ENCODE results near the gene MAFB.
A peak's percentile ranks its signal among the peaks of the same experiment; 100 is the strongest.
"Not testable (repeated sequence)": the region's sequence is repeated elsewhere in the genome, so short reads cannot be mapped to it uniquely, and the experiment has no call there.

MAFB gene

GRCh38 chr20:40689100-40689942, at the start of gene MAFB:
Gene MAFB, minus strand, starts transcription at chr20:40689236. Its CDS starts 386 bp downstream, at chr20:40688850.
- H3K4me3 ChIP-seq (ENCODE audit: low read depth, low read length), result peak within 1 kb of the TSS; percentile 58
- peak; percentile 32 for DNase-seq (ENCODE audit: low read depth)

DNA sequence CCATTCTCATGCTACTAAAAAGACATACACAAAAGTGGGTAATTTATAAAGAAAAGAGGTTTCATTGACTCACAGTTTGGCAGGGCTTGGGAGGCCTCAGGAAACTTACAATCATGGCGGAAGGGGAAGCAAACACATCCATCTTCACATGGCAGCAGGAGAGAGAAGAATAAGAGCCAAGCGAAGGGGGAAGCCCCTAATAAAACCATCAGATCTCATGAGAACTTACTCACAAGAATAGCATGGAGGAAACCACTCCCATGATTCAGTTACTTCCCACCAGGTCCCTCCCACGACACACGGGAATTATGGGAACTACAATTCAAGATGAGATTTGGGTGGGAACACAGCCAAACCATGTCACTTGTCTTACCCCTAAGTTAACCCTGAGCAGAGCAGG, 47.4 kb upstream of the MAFB start:
- not testable (repeated sequence) for H3K4me3 ChIP-seq (ENCODE audit: low read depth, low read length); DNase-seq (ENCODE audit: low read depth)

GRCh38 chr20:40728996-40729395, 40.0 kb upstream of the MAFB start:
- DNase-seq (ENCODE audit: low read depth), result no peak
- no peak overlapping the region for H3K4me3 ChIP-seq (ENCODE audit: low read depth, low read length)

- no peak for DNase-seq (ENCODE audit: low read depth)
- no peak overlapping the region for H3K4me3 ChIP-seq (ENCODE audit: low read depth, low read length)
Observed at GRCh38 chr20:40728470-40728869, 39.4 kb upstream of the MAFB start.

DNA sequence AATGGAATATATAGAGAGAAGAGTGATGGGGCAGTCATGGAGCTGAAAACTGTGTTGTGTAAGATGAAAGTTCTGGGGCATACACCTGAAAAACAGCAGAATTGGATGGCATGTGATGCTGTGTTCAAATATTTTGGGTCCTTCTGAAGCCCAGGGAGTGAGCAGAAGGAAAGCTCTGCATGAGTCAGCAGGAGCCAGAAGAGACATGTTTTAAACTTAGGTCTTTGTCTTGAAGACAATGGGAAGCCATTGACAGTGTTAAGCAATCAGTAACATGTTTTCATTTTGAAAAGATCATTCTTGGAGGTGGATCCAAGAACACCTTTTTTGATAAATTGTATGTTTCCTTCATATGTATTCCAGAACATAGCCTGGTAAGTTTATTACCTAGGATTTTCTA, 38.9 kb upstream of the MAFB start:
- no peak overlapping the region for H3K4me3 ChIP-seq (ENCODE audit: low read depth, low read length)
- no peak for DNase-seq (ENCODE audit: low read depth)

GRCh38 chr20:40726776-40727175, 37.7 kb upstream of the MAFB start:
- no peak overlapping the region for H3K4me3 ChIP-seq (ENCODE audit: low read depth, low read length)
- DNase-seq (ENCODE audit: low read depth), result no peak

- no peak overlapping the region for H3K4me3 ChIP-seq (ENCODE audit: low read depth, low read length)
- no peak for DNase-seq (ENCODE audit: low read depth)
Observed at GRCh38 chr20:40724566-40724965, 35.5 kb upstream of the MAFB start.

- no peak overlapping the region for H3K4me3 ChIP-seq (ENCODE audit: low read depth, low read length)
- DNase-seq (ENCODE audit: low read depth), result no peak
Observed at GRCh38 chr20:40720826-40721225, 31.8 kb upstream of the MAFB start.

GRCh38 chr20:40720099-40720498, 31.1 kb upstream of the MAFB start:
- DNase-seq (ENCODE audit: low read depth), result no peak
- H3K4me3 ChIP-seq (ENCODE audit: low read depth, low read length), result no peak overlapping the region

GRCh38 chr20:40718982-40719729, 30.1 kb upstream of the MAFB start:
- no peak for DNase-seq (ENCODE audit: low read depth)
- no peak overlapping the region for H3K4me3 ChIP-seq (ENCODE audit: low read depth, low read length)

GRCh38 chr20:40718214-40718977, 29.4 kb upstream of the MAFB start:
- DNase-seq (ENCODE audit: low read depth), result no peak
- no peak overlapping the region for H3K4me3 ChIP-seq (ENCODE audit: low read depth, low read length)

DNA sequence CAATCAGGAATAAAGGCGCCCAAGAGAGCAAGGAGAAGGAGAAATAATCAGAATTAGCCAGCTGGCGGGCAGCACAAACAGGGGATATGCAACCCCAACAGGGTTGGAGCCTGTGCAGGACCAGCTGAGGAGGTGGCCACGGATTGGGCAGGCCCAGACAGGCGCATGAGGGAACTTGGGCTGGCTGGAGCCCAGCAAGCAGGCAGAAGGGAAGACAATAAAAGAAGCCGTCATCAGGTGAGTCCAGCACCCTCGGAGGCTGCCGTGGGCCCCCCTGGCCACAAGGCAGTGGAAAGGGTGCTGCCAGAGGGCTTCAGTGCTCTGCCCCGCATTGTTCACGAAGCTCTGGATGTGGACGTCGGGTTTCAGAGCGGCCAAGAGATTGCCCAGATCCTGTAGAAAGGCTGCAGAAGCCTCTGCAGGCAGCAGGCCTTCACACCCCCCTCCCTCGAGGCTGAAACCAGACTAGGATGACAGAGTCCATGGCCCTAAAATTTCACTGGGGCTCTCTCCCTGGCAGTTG, 28.4 kb upstream of the MAFB start:
- DNase-seq (ENCODE audit: low read depth), result no peak
- H3K4me3 ChIP-seq (ENCODE audit: low read depth, low read length), result no peak overlapping the region

- no peak for DNase-seq (ENCODE audit: low read depth)
Observed at GRCh38 chr20:40715491-40715890, 26.5 kb upstream of the MAFB start.

DNA sequence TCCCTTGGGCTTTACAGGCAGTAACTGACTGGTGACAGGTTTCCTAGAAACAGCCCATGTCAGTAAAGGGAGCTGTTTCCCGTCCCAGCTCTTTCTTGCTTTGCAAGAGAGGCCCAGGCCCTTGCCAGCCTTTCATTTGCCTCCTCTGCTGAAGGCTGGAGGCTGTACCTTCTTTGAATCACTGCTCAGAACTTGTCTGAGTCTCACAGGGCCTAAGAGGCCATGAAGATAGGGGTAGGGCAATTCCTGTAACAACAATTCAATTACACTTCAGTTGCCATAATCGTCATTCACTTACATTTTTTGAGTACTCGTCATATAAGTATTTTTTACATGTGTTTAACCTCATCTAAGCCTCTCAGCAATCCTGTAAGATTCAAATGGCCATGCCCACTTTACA, 25.9 kb upstream of the MAFB start:
- no peak overlapping the region for H3K4me3 ChIP-seq (ENCODE audit: low read depth, low read length)
- DNase-seq (ENCODE audit: low read depth), result no peak

More at GRCh38 chr20:40715491-40715890, 26.5 kb upstream of the MAFB start:
- H3K4me3 ChIP-seq (ENCODE audit: low read depth, low read length), result no peak overlapping the region

- H3K4me3 ChIP-seq (ENCODE audit: low read depth, low read length), result no peak overlapping the region
- DNase-seq (ENCODE audit: low read depth), result no peak
Observed at GRCh38 chr20:40714109-40714508, 25.1 kb upstream of the MAFB start.

- DNase-seq (ENCODE audit: low read depth), result no peak
- H3K4me3 ChIP-seq (ENCODE audit: low read depth, low read length), result no peak overlapping the region
Observed at GRCh38 chr20:40713508-40713907, 24.5 kb upstream of the MAFB start.

DNA sequence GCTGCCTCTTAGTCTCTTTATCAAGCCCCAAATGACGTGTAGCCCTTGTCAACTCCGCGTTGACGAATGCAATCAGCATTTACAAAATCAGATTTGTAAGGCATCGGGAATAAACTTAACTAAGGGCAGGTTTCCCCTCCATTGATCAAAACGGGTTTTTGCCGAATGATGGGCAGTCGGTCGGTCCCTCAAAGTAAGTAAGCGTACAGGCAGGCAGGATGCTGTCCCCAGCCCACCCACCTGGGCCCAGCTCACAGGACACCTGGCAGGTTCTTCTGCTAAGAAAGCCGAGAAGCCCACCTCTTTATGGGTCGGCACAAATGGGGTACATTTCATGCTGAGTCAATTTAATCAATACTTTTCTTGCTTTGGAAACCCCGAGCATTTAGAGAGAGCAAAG, 22.0 kb upstream of the MAFB start:
- DNase-seq (ENCODE audit: low read depth), result no peak
- no peak overlapping the region for H3K4me3 ChIP-seq (ENCODE audit: low read depth, low read length)

- H3K4me3 ChIP-seq (ENCODE audit: low read depth, low read length), result no peak overlapping the region
- DNase-seq (ENCODE audit: low read depth), result no peak
Observed at GRCh38 chr20:40710603-40711002, 21.6 kb upstream of the MAFB start.

DNA sequence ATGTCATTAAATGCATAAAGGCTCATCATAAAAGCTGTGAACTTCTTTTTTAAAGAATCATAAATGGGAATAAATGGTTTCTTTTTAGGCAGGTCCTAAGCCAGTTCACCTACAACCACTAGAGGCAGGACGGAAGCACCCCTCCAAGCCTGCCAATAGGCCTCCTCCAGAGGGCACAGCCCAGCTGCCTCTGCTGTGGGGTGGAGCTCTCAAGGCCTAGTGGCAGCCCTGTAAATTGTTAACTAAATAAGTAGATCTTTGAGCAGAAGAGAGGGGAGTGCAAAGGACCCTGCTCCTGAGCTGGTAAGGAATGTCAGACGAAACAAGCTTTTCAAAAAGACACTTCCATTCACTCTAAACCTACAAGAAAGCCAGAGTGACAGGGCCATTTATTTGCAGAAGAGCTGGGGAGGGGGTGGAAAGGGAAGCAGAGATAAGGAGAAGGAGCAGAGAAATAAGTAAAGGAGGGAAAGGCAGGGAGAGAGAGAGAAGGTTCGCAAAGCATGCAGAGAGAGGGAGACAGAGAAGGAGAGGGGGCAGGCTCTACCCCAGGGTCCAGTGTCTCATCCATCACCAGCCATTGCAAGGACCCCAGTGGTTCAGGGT, 18.0 kb upstream of the MAFB start:
- no peak for DNase-seq (ENCODE audit: low read depth)
- no peak overlapping the region for H3K4me3 ChIP-seq (ENCODE audit: low read depth, low read length)
